Measurements from ENCODE around the gene ABT1. TPM values are rescaled to one million over a fixed set of nuclear protein-coding genes. Genes with fewer than 3 reads are reported as not detected.

ABT1 gene
- total RNA-seq, 1 experiment from 2014 or later = 18.8 TPM

DNA sequence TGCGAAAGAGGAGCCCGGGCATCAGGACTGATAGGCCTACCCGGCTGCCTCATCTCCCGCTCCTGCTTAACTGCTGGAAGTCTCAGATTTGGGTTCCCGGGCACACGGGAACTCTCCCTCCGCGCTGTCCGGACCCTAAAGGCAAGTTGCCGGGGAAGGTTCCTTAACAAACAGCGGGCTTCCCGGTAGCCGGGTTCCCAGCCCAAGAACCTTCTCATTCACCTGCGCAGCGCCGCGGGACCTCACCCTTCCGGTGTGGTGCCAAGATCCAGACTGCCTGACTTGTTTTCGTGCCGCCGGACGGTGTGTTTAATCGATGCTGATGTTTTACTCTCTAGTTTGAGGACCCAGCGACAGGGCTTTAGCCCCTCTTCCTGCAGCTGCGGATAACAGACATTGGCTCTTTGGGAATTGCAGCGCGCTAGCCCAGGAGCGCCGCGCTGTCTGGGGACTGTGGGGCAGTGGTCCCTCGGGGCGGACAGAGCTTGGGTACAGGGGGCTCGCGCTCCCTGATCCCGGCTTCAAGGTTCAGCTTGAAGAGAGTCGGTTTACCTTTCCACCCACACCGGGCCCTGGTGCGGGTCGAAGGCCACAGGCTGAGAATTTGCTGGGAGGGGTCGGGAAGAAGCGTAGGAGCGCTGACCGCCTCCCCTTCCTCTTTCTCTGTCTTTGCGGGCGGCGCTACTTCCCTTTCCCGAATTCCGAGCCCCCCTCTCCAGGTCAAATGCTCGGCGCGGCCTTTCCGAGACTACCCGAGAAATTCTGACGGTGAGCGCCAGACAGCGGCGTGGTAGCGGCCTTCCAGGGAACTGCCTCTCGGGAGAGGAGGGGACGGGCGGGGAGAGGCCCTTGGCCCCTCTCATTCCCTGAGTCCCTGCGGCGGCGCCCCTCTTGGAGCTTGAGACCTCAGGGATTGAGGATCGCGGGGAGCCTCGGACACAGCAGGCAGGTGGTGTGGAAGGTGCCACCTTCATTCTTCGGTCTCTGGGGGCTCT, 17.2 kb downstream of the ABT1 start:
- peak overlapping the region; percentile 74 for H3K4me3 Mint-ChIP-seq (ENCODE audit: low read depth, unreplicated experiment)
- peaks cover 46% of the 10 kb centered on the region for H3K27me3 Mint-ChIP-seq (ENCODE audit: unreplicated experiment)
- intact Hi-C loops (cut with micrococcal nuclease; ENCODE audit: unreplicated experiment) = no loop called here
- no peaks in the 10 kb centered on the region for H3K9me3 Mint-ChIP-seq (ENCODE audit: low read depth, unreplicated experiment)
- CTCF ChIA-PET = no interaction called here
- peak overlapping the region; percentile 40 for H3K27ac Mint-ChIP-seq (ENCODE audit: unreplicated experiment)
- peaks cover 7% of the 10 kb centered on the region for H3K36me3 Mint-ChIP-seq (ENCODE audit: insufficient read depth, unreplicated experiment)
- no TSS peak for BruUV-seq (replicated peaks)
- H3K4me1 Mint-ChIP-seq (ENCODE audit: low read depth, unreplicated experiment) = peaks cover 8% of the 10 kb centered on the region
- TF ChIP-seq, protein P1, sequence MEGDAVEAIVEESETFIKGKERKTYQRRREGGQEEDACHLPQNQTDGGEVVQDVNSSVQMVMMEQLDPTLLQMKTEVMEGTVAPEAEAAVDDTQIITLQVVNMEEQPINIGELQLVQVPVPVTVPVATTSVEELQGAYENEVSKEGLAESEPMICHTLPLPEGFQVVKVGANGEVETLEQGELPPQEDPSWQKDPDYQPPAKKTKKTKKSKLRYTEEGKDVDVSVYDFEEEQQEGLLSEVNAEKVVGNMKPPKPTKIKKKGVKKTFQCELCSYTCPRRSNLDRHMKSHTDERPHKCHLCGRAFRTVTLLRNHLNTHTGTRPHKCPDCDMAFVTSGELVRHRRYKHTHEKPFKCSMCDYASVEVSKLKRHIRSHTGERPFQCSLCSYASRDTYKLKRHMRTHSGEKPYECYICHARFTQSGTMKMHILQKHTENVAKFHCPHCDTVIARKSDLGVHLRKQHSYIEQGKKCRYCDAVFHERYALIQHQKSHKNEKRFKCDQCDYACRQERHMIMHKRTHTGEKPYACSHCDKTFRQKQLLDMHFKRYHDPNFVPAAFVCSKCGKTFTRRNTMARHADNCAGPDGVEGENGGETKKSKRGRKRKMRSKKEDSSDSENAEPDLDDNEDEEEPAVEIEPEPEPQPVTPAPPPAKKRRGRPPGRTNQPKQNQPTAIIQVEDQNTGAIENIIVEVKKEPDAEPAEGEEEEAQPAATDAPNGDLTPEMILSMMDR (IDR thresholded peaks at IDR 0.05; ENCODE audit: unreplicated experiment) = no peak
- DNase-seq = no peak

DNA sequence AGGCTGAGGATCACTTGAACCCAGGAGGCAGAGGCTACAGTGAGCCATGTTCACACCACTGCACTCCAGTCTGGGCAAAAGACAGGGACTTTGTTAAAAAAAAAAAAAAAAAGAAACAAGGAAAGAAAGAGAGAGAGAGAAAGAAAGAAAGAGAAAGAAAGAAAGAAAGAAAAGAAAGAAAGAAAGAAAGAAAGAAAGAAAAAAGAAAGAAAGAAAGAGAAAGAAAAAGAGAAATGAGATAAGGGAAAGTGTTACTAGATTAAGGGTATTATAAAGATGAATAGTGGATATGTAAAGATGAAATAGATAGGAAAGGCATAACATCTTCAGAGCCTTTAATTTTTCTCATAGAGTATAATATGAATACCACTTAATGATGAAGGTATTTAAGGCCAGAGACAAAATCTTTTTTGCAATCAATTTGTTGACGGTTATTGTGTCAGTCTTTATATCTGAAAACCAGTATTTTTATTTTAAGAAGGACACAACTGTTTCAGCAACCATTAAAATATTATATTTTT, 26.6 kb downstream of the ABT1 start:
- no TSS peak for BruUV-seq (replicated peaks)
- no peaks in the 10 kb centered on the region for H3K4me1 Mint-ChIP-seq (ENCODE audit: low read depth, unreplicated experiment)
- no peak overlapping the region for H3K27ac Mint-ChIP-seq (ENCODE audit: unreplicated experiment)
- peaks cover 11% of the 10 kb centered on the region for H3K9me3 Mint-ChIP-seq (ENCODE audit: low read depth, unreplicated experiment)
- H3K27me3 Mint-ChIP-seq (ENCODE audit: unreplicated experiment) = no peaks in the 10 kb centered on the region
- CTCF ChIA-PET = interaction anchor here (0.7 kb wide), 1 partner anchor 280 kb away, joined by 4 read pairs; no protein-coding TSS in a partner anchor
- no peaks in the 10 kb centered on the region for H3K36me3 Mint-ChIP-seq (ENCODE audit: insufficient read depth, unreplicated experiment)
- intact Hi-C loops (cut with micrococcal nuclease; ENCODE audit: unreplicated experiment) = no loop called here
- TF ChIP-seq, protein P1 (IDR thresholded peaks at IDR 0.05; ENCODE audit: unreplicated experiment) = no peak
- no peak for DNase-seq
- no peak overlapping the region for H3K4me3 Mint-ChIP-seq (ENCODE audit: low read depth, unreplicated experiment)

DNA sequence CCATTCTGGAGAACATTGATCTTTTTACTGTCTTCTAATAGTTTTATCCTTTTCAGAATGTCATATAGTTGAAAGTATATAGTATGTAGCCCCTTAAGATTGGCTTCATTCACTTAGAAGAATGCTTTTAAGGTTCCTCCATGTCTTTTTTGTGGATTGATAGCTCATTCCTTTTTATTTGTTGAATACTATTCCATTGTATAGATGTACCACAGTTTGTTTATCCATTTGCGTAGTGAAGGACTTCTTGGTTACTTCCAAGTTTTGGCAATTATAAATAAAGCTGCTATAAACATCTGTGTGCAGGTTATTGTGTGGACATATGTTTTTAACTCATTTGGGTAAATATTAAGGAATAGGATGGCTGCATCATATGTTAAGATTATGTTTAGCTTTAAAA, 27.8 kb downstream of the ABT1 start:
- Mint-ChIP-seq H3K4me1 (ENCODE audit: low read depth, unreplicated experiment) (no peaks in the 10 kb centered on the region), H3K27me3 (ENCODE audit: unreplicated experiment) (no peaks in the 10 kb centered on the region), H3K9me3 (ENCODE audit: low read depth, unreplicated experiment) (peaks cover 13% of the 10 kb centered on the region), H3K4me3 (ENCODE audit: low read depth, unreplicated experiment) (no peak overlapping the region), H3K27ac (ENCODE audit: unreplicated experiment) (no peak overlapping the region), H3K36me3 (ENCODE audit: insufficient read depth, unreplicated experiment) (no peaks in the 10 kb centered on the region)
- TF ChIP-seq, protein P1 (IDR thresholded peaks at IDR 0.05; ENCODE audit: unreplicated experiment) = no peak
- intact Hi-C loops (cut with micrococcal nuclease; ENCODE audit: unreplicated experiment) = no loop called here
- no TSS peak for BruUV-seq (replicated peaks)
- DNase-seq = no peak
- CTCF ChIA-PET = no interaction called here

DNA sequence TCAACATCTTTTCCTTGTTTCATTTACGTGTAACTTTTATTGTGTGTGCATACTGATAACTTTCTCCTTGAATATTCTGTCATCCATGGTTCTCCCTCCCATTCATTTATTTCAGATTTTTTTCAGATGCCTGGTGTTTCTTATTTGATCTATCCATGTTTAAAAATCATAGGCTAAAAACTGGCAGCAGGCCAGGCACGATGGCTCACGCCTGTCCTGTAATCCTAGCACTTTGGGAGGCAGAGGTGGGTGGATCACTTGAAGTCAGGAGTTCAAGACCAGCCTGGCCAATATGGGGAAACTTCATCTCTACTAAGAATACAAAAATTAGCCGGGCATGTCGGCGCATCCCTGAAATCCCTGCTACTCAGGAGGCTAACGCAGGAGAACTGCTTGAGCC, 31.1 kb downstream of the ABT1 start:
- Mint-ChIP-seq H3K9me3 (ENCODE audit: low read depth, unreplicated experiment) (peaks cover 9% of the 10 kb centered on the region), H3K36me3 (ENCODE audit: insufficient read depth, unreplicated experiment) (no peaks in the 10 kb centered on the region), H3K27me3 (ENCODE audit: unreplicated experiment) (no peaks in the 10 kb centered on the region), H3K27ac (ENCODE audit: unreplicated experiment) (no peak overlapping the region), H3K4me1 (ENCODE audit: low read depth, unreplicated experiment) (no peaks in the 10 kb centered on the region), H3K4me3 (ENCODE audit: low read depth, unreplicated experiment) (no peak overlapping the region)
- CTCF ChIA-PET = no interaction called here
- TF ChIP-seq, protein P1 (IDR thresholded peaks at IDR 0.05; ENCODE audit: unreplicated experiment) = no peak
- BruUV-seq (replicated peaks) = no TSS peak
- DNase-seq = no peak
- intact Hi-C loops (cut with micrococcal nuclease; ENCODE audit: unreplicated experiment) = no loop called here

All from Calu3 (cell line).